ENCODE measurements around the gene PRMT9. TPM values are rescaled to one million over a fixed set of nuclear protein-coding genes. Genes with fewer than 3 reads are reported as not detected.

The PRMT9 gene
- total and polyA plus RNA-seq, 2 of the 4 experiments (the other 2 are of a cell fraction): 5.0 to 14.2 TPM

DNA sequence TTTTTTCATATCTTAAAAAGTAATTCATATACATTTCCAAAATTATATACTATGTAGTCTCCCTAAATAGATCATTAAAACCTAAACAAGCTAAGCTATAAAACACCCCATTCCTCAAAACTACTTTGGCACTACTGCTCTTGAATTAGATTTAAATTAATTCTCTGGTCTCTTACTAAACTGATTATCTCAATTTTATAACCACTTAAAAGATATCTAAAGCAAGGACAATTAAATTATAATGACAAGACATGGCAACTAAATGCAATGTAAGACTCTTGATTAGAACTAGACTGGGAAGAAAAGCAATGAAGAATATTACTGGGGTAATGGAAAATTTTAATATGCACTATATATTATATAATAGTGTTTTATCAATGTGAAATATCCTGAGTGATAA is 38.9 kb downstream of the PRMT9 start:
- Histone ChIP-seq H2AK5ac (ENCODE audit: low read depth, low read length) (no peak overlapping the region), H3K27me3 (ENCODE audit: control insufficient read depth, insufficient read depth, low read length) (no peaks in the 10 kb centered on the region)

More for the DNA sequence above, 38.9 kb downstream of the PRMT9 start:
- Histone ChIP-seq H3K56ac (ENCODE audit: extremely low read depth, insufficient read depth, low read length) (no peak overlapping the region), H4K8ac (ENCODE audit: low read depth in 2 of 2, low read length in 2 of 2) (no peak overlapping the region), H2BK20ac (ENCODE audit: low read depth, low read length) (no peak overlapping the region), H2BK120ac (ENCODE audit: low read depth, low read length) (no peak overlapping the region), H3K9me3 (ENCODE audit: control insufficient read depth, insufficient read depth, low read length) (no peaks in the 10 kb centered on the region), H2BK15ac (ENCODE audit: low read depth, low read length) (no peak overlapping the region), H3K79me1 (ENCODE audit: low read depth in 1 of 2, low read length in 2 of 2) (peaks cover 10 to 20% of the 10 kb centered on the region in 2 experiments), H3K36me3 (ENCODE audit: control insufficient read depth, insufficient read depth, low read length) (peaks cover 9% of the 10 kb centered on the region), H2AFZ (replicated peaks; ENCODE audit: low read length, poor library complexity) (no peak overlapping the region), H3K18ac (ENCODE audit: low read depth, low read length) (no peak overlapping the region), H4K20me1 (ENCODE audit: insufficient read depth, low read length) (no peaks in the 10 kb centered on the region), H4K91ac (ENCODE audit: insufficient read depth, low read depth, low read length) (no peak overlapping the region), H3K9ac (ENCODE audit: low read depth, low read length) (no peak overlapping the region), H4K5ac (ENCODE audit: low read depth, low read length) (no peak overlapping the region), H3K4me1 (ENCODE audit: control insufficient read depth, insufficient read depth, low read length) (no peaks in the 10 kb centered on the region), H3K4me2 (ENCODE audit: low read depth, low read length) (no peak overlapping the region), H3K27ac (ENCODE audit: insufficient read depth, low read length) (no peak overlapping the region), H3K4ac (ENCODE audit: low read depth, low read length) (no peak overlapping the region), H3K23ac (ENCODE audit: low read depth, low read length) (no peak overlapping the region), H3K4me3 (ENCODE audit: insufficient read depth, low read depth, low read length) (no peak overlapping the region), H2BK5ac (ENCODE audit: low read depth, low read length, poor library complexity, severe bottlenecking) (no peak overlapping the region), H3K9me1 (ENCODE audit: insufficient read depth, low read length) (peaks cover 5% of the 10 kb centered on the region; the same call in 1 of the 2 replicates), H3K14ac (replicated peaks; ENCODE audit: low read depth, low read length) (no peak overlapping the region), H2AK9ac (replicated peaks; ENCODE audit: low read depth, low read length, poor library complexity) (no peak overlapping the region)
- no peak for DNase-seq
- intact Hi-C loops (cut with micrococcal nuclease): no loop called here
- dilution Hi-C loops (cut with HindIII; ENCODE audit: low sequenced_read_pairs, unreplicated experiment): no loop called here
- no peak for ATAC-seq (ENCODE audit: low read depth)
- BruUV-seq (replicated peaks): no TSS peak
- TF ChIP-seq SMC3 (IDR thresholded peaks at IDR 0.05; ENCODE audit: low read depth, low read length) (no peak), RFX5 (IDR thresholded peaks at IDR 0.05; ENCODE audit: low read depth, low read length) (no peak), RCOR1 (IDR thresholded peaks at IDR 0.05; ENCODE audit: insufficient replicate concordance, low read length) (no peak), FOS (IDR thresholded peaks at IDR 0.05; ENCODE audit: low read depth, low read length) (no peak), NFE2L2 (IDR thresholded peaks at IDR 0.05; ENCODE audit: low read depth, low read length) (no peak), CEBPB (IDR thresholded peaks at IDR 0.05; ENCODE audit: low read depth, low read length) (no peak), CHD1 (IDR thresholded peaks at IDR 0.05; ENCODE audit: low read depth, low read length) (no peak), MAZ (IDR thresholded peaks at IDR 0.05; ENCODE audit: borderline replicate concordance, low read depth, low read length) (no peak), MXI1 (IDR thresholded peaks at IDR 0.05; ENCODE audit: borderline replicate concordance, low read depth, low read length) (no peak)
- TF ChIP-seq, protein P1, sequence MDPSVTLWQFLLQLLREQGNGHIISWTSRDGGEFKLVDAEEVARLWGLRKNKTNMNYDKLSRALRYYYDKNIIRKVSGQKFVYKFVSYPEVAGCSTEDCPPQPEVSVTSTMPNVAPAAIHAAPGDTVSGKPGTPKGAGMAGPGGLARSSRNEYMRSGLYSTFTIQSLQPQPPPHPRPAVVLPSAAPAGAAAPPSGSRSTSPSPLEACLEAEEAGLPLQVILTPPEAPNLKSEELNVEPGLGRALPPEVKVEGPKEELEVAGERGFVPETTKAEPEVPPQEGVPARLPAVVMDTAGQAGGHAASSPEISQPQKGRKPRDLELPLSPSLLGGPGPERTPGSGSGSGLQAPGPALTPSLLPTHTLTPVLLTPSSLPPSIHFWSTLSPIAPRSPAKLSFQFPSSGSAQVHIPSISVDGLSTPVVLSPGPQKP (IDR thresholded peaks at IDR 0.05; ENCODE audit: borderline replicate concordance, low read depth, low read length): no peak
- TF ChIP-seq, protein P2, sequence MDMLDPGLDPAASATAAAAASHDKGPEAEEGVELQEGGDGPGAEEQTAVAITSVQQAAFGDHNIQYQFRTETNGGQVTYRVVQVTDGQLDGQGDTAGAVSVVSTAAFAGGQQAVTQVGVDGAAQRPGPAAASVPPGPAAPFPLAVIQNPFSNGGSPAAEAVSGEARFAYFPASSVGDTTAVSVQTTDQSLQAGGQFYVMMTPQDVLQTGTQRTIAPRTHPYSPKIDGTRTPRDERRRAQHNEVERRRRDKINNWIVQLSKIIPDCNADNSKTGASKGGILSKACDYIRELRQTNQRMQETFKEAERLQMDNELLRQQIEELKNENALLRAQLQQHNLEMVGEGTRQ (IDR thresholded peaks at IDR 0.05; ENCODE audit: low read depth, low read length): no peak
- ChIA-PET CTCF (interaction anchor here (0.9 kb wide), 1 partner anchor 12 kb away, joined by 3 read pairs; no protein-coding TSS in a partner anchor), POLR2A (ENCODE audit: unreplicated experiment) (no interaction called here)
- in situ Hi-C loops (cut with MboI; ENCODE audit: low sequenced_read_pairs): no loop called here

Data from IMR-90 (cell line).